ENCODE data around the gene MRPS11. TPM values are rescaled to one million over a fixed set of nuclear protein-coding genes. Genes with fewer than 3 reads are reported as not detected.
"Not testable (repeated sequence)": the region's sequence is repeated elsewhere in the genome, so short reads cannot be mapped to it uniquely, and the experiment has no call there.

The MRPS11 gene
- total RNA-seq, 1 donor from 2014 or later, result 31.1 TPM

DNA sequence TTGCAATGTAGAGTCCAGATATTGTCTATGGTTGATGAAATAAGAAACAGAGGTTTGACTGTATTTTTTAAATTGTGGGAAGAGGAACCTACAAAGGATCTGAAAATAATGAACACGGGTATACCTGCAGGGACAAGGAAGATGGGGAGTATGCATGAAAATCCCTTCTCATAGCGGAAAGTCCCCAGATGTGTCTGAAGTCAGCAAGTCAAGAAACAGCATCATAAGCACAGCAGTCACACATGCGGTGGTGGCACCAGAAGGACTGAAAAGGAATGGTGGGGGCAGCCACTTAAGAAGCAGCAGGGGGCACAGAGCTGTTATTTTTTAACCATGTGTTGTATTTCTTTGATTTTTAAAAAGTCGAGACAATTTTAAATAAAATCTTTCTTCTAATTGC lies 4.7 kb downstream of the MRPS11 start:
- peaks cover 2% of the 10 kb centered on the region for H3K36me3 ChIP-seq (ENCODE audit: control insufficient read depth, insufficient read depth, low read length)

GRCh38 chr15:88473661-88474293 lies 6.3 kb downstream of the MRPS11 start:
- H3K4me3 ChIP-seq (ENCODE audit: low read depth, low read length); DNase-seq (ENCODE audit: low read depth); H3K36me3 ChIP-seq (ENCODE audit: control insufficient read depth, insufficient read depth, low read length); FAIRE-seq; H3K27me3 ChIP-seq (ENCODE audit: control insufficient read depth, insufficient read depth, low read length): not testable (repeated sequence)

More for the DNA sequence above, 4.7 kb downstream of the MRPS11 start:
- DNase-seq (ENCODE audit: low read depth), result no peak
- TF ChIP-seq, protein P1, sequence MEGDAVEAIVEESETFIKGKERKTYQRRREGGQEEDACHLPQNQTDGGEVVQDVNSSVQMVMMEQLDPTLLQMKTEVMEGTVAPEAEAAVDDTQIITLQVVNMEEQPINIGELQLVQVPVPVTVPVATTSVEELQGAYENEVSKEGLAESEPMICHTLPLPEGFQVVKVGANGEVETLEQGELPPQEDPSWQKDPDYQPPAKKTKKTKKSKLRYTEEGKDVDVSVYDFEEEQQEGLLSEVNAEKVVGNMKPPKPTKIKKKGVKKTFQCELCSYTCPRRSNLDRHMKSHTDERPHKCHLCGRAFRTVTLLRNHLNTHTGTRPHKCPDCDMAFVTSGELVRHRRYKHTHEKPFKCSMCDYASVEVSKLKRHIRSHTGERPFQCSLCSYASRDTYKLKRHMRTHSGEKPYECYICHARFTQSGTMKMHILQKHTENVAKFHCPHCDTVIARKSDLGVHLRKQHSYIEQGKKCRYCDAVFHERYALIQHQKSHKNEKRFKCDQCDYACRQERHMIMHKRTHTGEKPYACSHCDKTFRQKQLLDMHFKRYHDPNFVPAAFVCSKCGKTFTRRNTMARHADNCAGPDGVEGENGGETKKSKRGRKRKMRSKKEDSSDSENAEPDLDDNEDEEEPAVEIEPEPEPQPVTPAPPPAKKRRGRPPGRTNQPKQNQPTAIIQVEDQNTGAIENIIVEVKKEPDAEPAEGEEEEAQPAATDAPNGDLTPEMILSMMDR (IDR thresholded peaks at IDR 0.05; ENCODE audit: insufficient read depth, low read length, severe bottlenecking), result no peak
- no peaks in the 10 kb centered on the region for H3K27me3 ChIP-seq (ENCODE audit: control insufficient read depth, insufficient read depth, low read length)
- no peak for FAIRE-seq
- H3K4me3 ChIP-seq (ENCODE audit: low read depth, low read length), result no peak overlapping the region

DNA sequence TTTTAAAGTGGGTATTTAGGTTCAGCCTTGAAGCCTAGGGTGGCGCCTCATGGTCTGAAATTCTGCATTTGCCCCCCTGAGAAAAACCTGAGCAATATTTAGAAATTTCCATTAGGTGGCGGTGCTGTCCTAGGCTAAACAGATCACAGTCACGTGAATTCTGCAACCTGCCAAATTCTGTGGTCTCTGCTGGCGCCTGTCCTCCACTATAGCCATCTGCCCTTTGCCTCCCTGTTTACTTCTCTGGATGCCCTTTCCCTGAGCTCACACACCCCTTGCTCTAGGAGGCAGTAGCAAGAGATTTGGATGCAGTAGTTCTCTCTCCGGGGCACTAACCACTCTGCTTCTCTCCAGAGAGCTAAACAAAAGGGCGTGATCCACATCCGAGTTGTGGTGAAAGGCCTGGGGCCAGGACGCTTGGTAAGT lies 9.1 kb downstream of the MRPS11 start:
- peaks cover 6% of the 10 kb centered on the region for H3K36me3 ChIP-seq (ENCODE audit: control insufficient read depth, insufficient read depth, low read length)
- TF ChIP-seq, protein P1 (IDR thresholded peaks at IDR 0.05; ENCODE audit: insufficient read depth, low read length, severe bottlenecking), result peak; percentile 50
- DNase-seq (ENCODE audit: low read depth) (peak; percentile 31), FAIRE-seq (no peak)
- H3K27me3 ChIP-seq (ENCODE audit: control insufficient read depth, insufficient read depth, low read length), result no peaks in the 10 kb centered on the region
- H3K4me3 ChIP-seq (ENCODE audit: low read depth, low read length), result no peak overlapping the region

DNA sequence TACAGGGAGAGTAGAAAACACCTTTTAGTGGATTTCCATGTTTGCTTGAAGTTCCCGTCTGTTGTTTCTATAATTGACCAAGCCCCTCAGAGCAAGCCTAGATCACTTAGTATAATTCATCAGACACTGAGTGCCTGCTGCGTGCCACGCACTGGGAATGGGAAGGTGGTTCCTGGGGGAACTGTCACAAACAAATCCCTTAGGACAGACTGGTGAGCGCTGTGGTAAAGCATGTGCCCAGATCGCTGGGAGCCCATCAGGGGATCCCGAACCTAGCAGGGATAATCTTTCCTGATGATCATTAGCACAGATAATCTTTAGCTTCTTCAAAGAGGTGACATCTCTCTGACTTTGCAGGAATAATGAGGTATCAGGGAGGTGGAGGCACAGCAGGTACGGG lies 9.6 kb downstream of the MRPS11 start:
- no peaks in the 10 kb centered on the region for H3K27me3 ChIP-seq (ENCODE audit: control insufficient read depth, insufficient read depth, low read length)
- FAIRE-seq (no peak), DNase-seq (ENCODE audit: low read depth) (no peak)
- TF ChIP-seq, protein P1 (IDR thresholded peaks at IDR 0.05; ENCODE audit: insufficient read depth, low read length, severe bottlenecking), result no peak
- peaks cover 6% of the 10 kb centered on the region for H3K36me3 ChIP-seq (ENCODE audit: control insufficient read depth, insufficient read depth, low read length)
- no peak overlapping the region for H3K4me3 ChIP-seq (ENCODE audit: low read depth, low read length)

- DNase-seq (ENCODE audit: low read depth), result no peak
- no peak overlapping the region for H3K4me3 ChIP-seq (ENCODE audit: low read depth, low read length)
- no peak for FAIRE-seq
- no peaks in the 10 kb centered on the region for H3K27me3 ChIP-seq (ENCODE audit: control insufficient read depth, insufficient read depth, low read length)
- H3K36me3 ChIP-seq (ENCODE audit: control insufficient read depth, insufficient read depth, low read length), result peaks cover 6% of the 10 kb centered on the region
- TF ChIP-seq, protein P1 (IDR thresholded peaks at IDR 0.05; ENCODE audit: insufficient read depth, low read length, severe bottlenecking), result no peak
These were observed 10.4 kb downstream of the MRPS11 start for GRCh38 chr15:88477904-88478303.

DNA sequence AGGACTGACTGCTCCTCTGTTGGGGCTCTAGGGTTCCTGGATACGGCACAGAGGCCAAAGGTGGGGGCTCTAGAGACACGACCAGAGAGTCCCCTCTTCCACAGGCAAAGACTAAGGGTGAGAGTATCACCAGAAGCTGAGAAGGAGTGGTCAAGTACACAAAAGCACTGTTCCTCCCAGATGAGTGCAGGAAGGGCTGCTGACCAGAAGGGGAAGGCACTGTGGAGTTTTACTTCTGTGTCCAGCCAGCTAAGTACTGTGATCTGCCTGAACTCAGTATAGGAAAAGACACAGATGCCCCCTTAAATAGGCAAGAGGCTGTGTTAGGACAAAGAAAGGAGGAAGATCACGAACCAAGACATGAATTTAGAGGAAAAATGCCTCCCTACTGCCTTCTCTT lies 11.7 kb downstream of the MRPS11 start:
- FAIRE-seq, result no peak
- Histone ChIP-seq H3K27me3 (ENCODE audit: control insufficient read depth, insufficient read depth, low read length) (no peaks in the 10 kb centered on the region), H3K4me3 (ENCODE audit: low read depth, low read length) (no peak overlapping the region), H3K36me3 (ENCODE audit: control insufficient read depth, insufficient read depth, low read length) (peaks cover 6% of the 10 kb centered on the region)
- TF ChIP-seq, protein P1 (IDR thresholded peaks at IDR 0.05; ENCODE audit: insufficient read depth, low read length, severe bottlenecking), result no peak
- no peak for DNase-seq (ENCODE audit: low read depth)
